Measurements from ENCODE around the gene MAP2K5. TPM values are rescaled to one million over a fixed set of nuclear protein-coding genes. Genes with fewer than 3 reads are reported as not detected.

MAP2K5 gene
- polyA plus RNA-seq, 1 donor from 2014 or later = 12.1 TPM

- no peak overlapping the region for H3K4me3 ChIP-seq (ENCODE audit: low read length)
- no peak for TF ChIP-seq SMC3 (conservative IDR thresholded peaks at IDR 0.05; ENCODE audit: poor library complexity)
- no peak for TF ChIP-seq TAF1 (IDR thresholded peaks at IDR 0.05; ENCODE audit: low read depth)
- TF ChIP-seq EZH2 (IDR thresholded peaks at IDR 0.05; ENCODE audit: borderline replicate concordance, insufficient read depth, low read length, poor library complexity, severe bottlenecking) = no peak
- TF ChIP-seq POLR2AphosphoS5 (IDR thresholded peaks at IDR 0.05) = no peak
- no peak for TF ChIP-seq MXI1 (conservative IDR thresholded peaks at IDR 0.05; ENCODE audit: poor library complexity, severe bottlenecking)
- no peaks in the 10 kb centered on the region for H3K27me3 ChIP-seq (ENCODE audit: insufficient read depth, low read depth, low read length)
- no peak overlapping the region for H3K9ac ChIP-seq (ENCODE audit: low read length)
- no peaks in the 10 kb centered on the region for H3K9me2 ChIP-seq (ENCODE audit: insufficient read depth, low read length)
- no peaks in the 10 kb centered on the region for H3K36me3 ChIP-seq (ENCODE audit: insufficient read depth, low read length)
- no peaks in the 10 kb centered on the region for H4K20me1 ChIP-seq (ENCODE audit: insufficient read depth)
- no peaks in the 10 kb centered on the region for H3F3A ChIP-seq (ENCODE audit: insufficient read depth, low read length, poor library complexity, severe bottlenecking)
- H2AFZ ChIP-seq (ENCODE audit: low read depth, low read length) = no peak overlapping the region
- no peak overlapping the region for H3K4me2 ChIP-seq (ENCODE audit: low read length)
- H3K9me3 ChIP-seq (ENCODE audit: low read length) = no peaks in the 10 kb centered on the region
- no peak overlapping the region for H3K27ac ChIP-seq (ENCODE audit: low read length)
- H3K79me2 ChIP-seq (replicated peaks; ENCODE audit: insufficient read depth, low read length) = no peaks in the 10 kb centered on the region
These were observed 29.3 kb downstream of the MAP2K5 start for GRCh38 chr15:67571648-67572415.

DNA sequence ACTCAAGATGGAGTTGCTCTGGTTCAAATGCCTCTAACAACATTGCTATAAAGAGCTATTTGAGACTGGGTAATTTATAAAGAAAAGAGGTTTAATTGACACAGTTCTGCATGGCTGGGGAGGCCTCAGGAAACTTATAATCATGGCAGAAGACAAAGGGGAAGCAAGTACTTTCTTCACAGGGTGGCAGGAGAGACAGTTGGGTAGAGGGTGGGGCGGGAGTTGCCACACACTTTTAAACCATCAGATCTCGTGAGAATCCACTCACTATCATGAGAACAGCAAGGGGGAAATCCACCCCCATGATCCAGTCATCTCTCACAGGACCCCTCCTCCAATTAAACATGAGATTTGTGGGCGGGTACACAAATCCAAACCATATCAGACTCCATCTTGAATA lies 30.7 kb downstream of the MAP2K5 start:
- TF ChIP-seq EP300 (conservative IDR thresholded peaks at IDR 0.05; ENCODE audit: poor library complexity, severe bottlenecking) (no peak), TAF1 (IDR thresholded peaks at IDR 0.05; ENCODE audit: low read depth) (no peak), EZH2 (IDR thresholded peaks at IDR 0.05; ENCODE audit: borderline replicate concordance, insufficient read depth, low read length, poor library complexity, severe bottlenecking) (no peak), POLR2AphosphoS5 (IDR thresholded peaks at IDR 0.05) (no peak), MXI1 (conservative IDR thresholded peaks at IDR 0.05; ENCODE audit: poor library complexity, severe bottlenecking) (no peak), SMC3 (conservative IDR thresholded peaks at IDR 0.05; ENCODE audit: poor library complexity) (no peak), CTCF (IDR thresholded peaks at IDR 0.05; ENCODE audit: poor library complexity, severe bottlenecking) (no peak), RAD21 (conservative IDR thresholded peaks at IDR 0.05) (no peak)
- TF ChIP-seq, protein P1, sequence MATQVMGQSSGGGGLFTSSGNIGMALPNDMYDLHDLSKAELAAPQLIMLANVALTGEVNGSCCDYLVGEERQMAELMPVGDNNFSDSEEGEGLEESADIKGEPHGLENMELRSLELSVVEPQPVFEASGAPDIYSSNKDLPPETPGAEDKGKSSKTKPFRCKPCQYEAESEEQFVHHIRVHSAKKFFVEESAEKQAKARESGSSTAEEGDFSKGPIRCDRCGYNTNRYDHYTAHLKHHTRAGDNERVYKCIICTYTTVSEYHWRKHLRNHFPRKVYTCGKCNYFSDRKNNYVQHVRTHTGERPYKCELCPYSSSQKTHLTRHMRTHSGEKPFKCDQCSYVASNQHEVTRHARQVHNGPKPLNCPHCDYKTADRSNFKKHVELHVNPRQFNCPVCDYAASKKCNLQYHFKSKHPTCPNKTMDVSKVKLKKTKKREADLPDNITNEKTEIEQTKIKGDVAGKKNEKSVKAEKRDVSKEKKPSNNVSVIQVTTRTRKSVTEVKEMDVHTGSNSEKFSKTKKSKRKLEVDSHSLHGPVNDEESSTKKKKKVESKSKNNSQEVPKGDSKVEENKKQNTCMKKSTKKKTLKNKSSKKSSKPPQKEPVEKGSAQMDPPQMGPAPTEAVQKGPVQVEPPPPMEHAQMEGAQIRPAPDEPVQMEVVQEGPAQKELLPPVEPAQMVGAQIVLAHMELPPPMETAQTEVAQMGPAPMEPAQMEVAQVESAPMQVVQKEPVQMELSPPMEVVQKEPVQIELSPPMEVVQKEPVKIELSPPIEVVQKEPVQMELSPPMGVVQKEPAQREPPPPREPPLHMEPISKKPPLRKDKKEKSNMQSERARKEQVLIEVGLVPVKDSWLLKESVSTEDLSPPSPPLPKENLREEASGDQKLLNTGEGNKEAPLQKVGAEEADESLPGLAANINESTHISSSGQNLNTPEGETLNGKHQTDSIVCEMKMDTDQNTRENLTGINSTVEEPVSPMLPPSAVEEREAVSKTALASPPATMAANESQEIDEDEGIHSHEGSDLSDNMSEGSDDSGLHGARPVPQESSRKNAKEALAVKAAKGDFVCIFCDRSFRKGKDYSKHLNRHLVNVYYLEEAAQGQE (IDR thresholded peaks at IDR 0.05; ENCODE audit: borderline replicate concordance) = no peak
- H3K27ac ChIP-seq (ENCODE audit: low read length) = no peak overlapping the region

More for the DNA sequence above, 30.7 kb downstream of the MAP2K5 start:
- Histone ChIP-seq H3F3A (ENCODE audit: insufficient read depth, low read length, poor library complexity, severe bottlenecking) (no peaks in the 10 kb centered on the region), H3K36me3 (ENCODE audit: insufficient read depth, low read length) (no peaks in the 10 kb centered on the region), H2AFZ (ENCODE audit: low read depth, low read length) (no peak overlapping the region), H3K9me2 (ENCODE audit: insufficient read depth, low read length) (no peaks in the 10 kb centered on the region), H3K27me3 (ENCODE audit: insufficient read depth, low read depth, low read length) (no peaks in the 10 kb centered on the region), H3K4me2 (ENCODE audit: low read length) (no peak overlapping the region), H3K79me2 (replicated peaks; ENCODE audit: insufficient read depth, low read length) (no peaks in the 10 kb centered on the region), H3K4me3 (ENCODE audit: low read length) (no peak overlapping the region), H3K9ac (ENCODE audit: low read length) (no peak overlapping the region), H4K20me1 (ENCODE audit: insufficient read depth) (no peaks in the 10 kb centered on the region), H3K9me3 (ENCODE audit: low read length) (no peaks in the 10 kb centered on the region)
